ENCODE measurements around the gene PDAP1.

GRCh38 chr7:99380823-99381663 lies 27.4 kb downstream of the PDAP1 start:
- TF ChIP-seq, protein P1, sequence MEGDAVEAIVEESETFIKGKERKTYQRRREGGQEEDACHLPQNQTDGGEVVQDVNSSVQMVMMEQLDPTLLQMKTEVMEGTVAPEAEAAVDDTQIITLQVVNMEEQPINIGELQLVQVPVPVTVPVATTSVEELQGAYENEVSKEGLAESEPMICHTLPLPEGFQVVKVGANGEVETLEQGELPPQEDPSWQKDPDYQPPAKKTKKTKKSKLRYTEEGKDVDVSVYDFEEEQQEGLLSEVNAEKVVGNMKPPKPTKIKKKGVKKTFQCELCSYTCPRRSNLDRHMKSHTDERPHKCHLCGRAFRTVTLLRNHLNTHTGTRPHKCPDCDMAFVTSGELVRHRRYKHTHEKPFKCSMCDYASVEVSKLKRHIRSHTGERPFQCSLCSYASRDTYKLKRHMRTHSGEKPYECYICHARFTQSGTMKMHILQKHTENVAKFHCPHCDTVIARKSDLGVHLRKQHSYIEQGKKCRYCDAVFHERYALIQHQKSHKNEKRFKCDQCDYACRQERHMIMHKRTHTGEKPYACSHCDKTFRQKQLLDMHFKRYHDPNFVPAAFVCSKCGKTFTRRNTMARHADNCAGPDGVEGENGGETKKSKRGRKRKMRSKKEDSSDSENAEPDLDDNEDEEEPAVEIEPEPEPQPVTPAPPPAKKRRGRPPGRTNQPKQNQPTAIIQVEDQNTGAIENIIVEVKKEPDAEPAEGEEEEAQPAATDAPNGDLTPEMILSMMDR (IDR thresholded peaks at IDR 0.05; ENCODE audit: poor library complexity): no peak
- TF ChIP-seq EZH2 (IDR thresholded peaks at IDR 0.05; ENCODE audit: borderline replicate concordance) (no peak), EZH2phosphoT487 (IDR thresholded peaks at IDR 0.05; ENCODE audit: low read depth, severe bottlenecking, unreplicated experiment) (no peak)

Measured in hepatocyte (in vitro differentiated cells).